ENCODE measurements around the gene NUDT14. TPM values are rescaled to one million over a fixed set of nuclear protein-coding genes. Genes with fewer than 3 reads are reported as not detected.

The NUDT14 gene
- total RNA-seq, 2 donors from 2014 or later, result 43.4 to 59.5 TPM

DNA sequence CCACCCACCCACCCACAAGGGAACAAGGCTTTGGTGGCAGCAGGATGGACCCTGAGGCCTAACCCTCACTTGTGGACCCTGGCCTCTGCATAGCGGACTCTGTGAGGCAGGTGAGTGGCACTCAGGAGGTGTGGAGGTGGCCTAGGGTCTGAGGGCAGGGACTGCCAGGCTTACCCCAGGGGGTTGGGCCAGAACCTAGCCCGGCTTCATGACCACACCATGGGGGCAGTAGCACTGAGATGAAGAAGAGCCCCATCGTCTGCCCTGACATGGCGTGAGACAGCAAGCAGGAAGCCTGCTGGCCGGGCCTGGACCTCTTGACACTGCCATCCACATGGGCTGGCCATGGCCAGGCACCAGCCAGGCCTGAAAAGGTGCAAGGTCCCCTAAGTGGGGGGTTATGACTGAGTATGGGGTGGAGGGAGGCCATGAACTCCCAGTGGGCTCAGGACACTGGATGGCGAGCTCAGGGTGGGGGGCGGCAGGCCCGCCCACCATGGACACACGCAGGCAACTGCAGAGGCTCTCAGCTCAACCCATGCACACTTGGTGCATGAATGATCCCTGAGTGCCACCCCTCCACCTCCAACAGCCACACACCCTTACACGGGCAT, 41.8 kb downstream of the NUDT14 start:
- peaks cover 18% of the 10 kb centered on the region for H3K36me3 Mint-ChIP-seq (ENCODE audit: low read depth)
- DNase-seq, result peak; percentile 29
- Histone ChIP-seq H3K27ac (ENCODE audit: low read depth, low read length) (no peak overlapping the region), H3K4me3 (ENCODE audit: low read length) (no peak overlapping the region), H3K4me1 (ENCODE audit: control insufficient read depth, insufficient read depth, low read length) (no peaks in the 10 kb centered on the region), H3K27me3 (ENCODE audit: control insufficient read depth, insufficient read depth, low read length, poor library complexity, severe bottlenecking) (no peaks in the 10 kb centered on the region), H3K9me3 (ENCODE audit: control insufficient read depth, low read length) (peaks cover 7% of the 10 kb centered on the region), H3K9ac (ENCODE audit: extremely low read depth, low read length, poor library complexity, severe bottlenecking) (no peak overlapping the region), H3K36me3 (ENCODE audit: control insufficient read depth, insufficient read depth, low read length) (no peaks in the 10 kb centered on the region)
- H3K27me3 Mint-ChIP-seq (ENCODE audit: insufficient read depth), result no peaks in the 10 kb centered on the region
- H3K4me1 Mint-ChIP-seq, result no peaks in the 10 kb centered on the region
- no peak overlapping the region for H3K27ac Mint-ChIP-seq
- H3K4me3 Mint-ChIP-seq, result no peak overlapping the region
- 74 to 81% methylated on average over 9 to 10 of the region's 10 CpGs for WGBS, 2 experiments (ENCODE audit: insufficient coverage in 1 of 2, insufficient read length in 1 of 2)
- peaks cover 16% of the 10 kb centered on the region for H3K9me3 Mint-ChIP-seq
- TF ChIP-seq, protein P1, sequence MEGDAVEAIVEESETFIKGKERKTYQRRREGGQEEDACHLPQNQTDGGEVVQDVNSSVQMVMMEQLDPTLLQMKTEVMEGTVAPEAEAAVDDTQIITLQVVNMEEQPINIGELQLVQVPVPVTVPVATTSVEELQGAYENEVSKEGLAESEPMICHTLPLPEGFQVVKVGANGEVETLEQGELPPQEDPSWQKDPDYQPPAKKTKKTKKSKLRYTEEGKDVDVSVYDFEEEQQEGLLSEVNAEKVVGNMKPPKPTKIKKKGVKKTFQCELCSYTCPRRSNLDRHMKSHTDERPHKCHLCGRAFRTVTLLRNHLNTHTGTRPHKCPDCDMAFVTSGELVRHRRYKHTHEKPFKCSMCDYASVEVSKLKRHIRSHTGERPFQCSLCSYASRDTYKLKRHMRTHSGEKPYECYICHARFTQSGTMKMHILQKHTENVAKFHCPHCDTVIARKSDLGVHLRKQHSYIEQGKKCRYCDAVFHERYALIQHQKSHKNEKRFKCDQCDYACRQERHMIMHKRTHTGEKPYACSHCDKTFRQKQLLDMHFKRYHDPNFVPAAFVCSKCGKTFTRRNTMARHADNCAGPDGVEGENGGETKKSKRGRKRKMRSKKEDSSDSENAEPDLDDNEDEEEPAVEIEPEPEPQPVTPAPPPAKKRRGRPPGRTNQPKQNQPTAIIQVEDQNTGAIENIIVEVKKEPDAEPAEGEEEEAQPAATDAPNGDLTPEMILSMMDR (conservative IDR thresholded peaks at IDR 0.05), result no peak

DNA sequence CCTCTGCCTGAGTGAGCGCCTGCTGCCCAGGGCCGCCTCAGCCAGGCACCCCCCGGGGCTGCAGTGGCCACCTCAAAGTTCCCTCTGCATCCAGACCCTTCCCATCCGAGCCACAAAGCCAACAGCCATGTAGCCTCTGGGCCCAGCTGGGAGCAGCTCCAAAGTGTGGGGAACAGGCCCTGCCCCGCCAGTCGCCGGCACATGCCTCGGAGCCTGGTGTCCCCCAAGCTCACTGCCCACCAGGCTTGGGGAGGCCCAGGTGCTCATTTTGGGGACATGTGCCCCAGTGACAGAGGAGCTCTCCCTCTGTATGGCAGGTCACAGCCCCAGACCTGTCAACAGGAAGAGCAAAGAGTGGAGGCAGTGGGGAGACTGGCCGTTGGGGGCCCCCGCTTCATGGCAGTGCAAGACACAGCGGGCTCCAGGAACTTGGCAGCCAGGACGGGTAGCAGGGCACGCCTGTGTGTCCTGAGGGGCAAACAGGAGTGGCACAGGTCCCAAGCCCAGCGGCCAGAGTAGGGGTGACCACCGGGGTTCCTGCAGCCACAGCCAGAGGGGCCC, 42.5 kb downstream of the NUDT14 start:
- H3K4me1 ChIP-seq (ENCODE audit: control insufficient read depth, insufficient read depth, low read length), result no peaks in the 10 kb centered on the region
- no peak overlapping the region for H3K4me3 Mint-ChIP-seq
- no peaks in the 10 kb centered on the region for H3K27me3 ChIP-seq (ENCODE audit: control insufficient read depth, insufficient read depth, low read length, poor library complexity, severe bottlenecking)
- no peaks in the 10 kb centered on the region for H3K4me1 Mint-ChIP-seq
- no peak for DNase-seq
- H3K9me3 Mint-ChIP-seq, result peaks cover 16% of the 10 kb centered on the region
- H3K27ac Mint-ChIP-seq, result no peak overlapping the region
- no peak overlapping the region for H3K4me3 ChIP-seq (ENCODE audit: low read length)
- WGBS, 2 experiments (ENCODE audit: insufficient coverage in 1 of 2, insufficient read length in 1 of 2), result 94 to 100% methylated on average over 5 to 15 of the region's 15 CpGs
- peaks cover 7% of the 10 kb centered on the region for H3K9me3 ChIP-seq (ENCODE audit: control insufficient read depth, low read length)
- H3K27me3 Mint-ChIP-seq (ENCODE audit: insufficient read depth), result no peaks in the 10 kb centered on the region
- no peak overlapping the region for H3K27ac ChIP-seq (ENCODE audit: low read depth, low read length)
- no peaks in the 10 kb centered on the region for H3K36me3 ChIP-seq (ENCODE audit: control insufficient read depth, insufficient read depth, low read length)
- H3K36me3 Mint-ChIP-seq (ENCODE audit: low read depth), result peaks cover 18% of the 10 kb centered on the region
- no peak overlapping the region for H3K9ac ChIP-seq (ENCODE audit: extremely low read depth, low read length, poor library complexity, severe bottlenecking)
- TF ChIP-seq, protein P1 (conservative IDR thresholded peaks at IDR 0.05), result no peak

DNA sequence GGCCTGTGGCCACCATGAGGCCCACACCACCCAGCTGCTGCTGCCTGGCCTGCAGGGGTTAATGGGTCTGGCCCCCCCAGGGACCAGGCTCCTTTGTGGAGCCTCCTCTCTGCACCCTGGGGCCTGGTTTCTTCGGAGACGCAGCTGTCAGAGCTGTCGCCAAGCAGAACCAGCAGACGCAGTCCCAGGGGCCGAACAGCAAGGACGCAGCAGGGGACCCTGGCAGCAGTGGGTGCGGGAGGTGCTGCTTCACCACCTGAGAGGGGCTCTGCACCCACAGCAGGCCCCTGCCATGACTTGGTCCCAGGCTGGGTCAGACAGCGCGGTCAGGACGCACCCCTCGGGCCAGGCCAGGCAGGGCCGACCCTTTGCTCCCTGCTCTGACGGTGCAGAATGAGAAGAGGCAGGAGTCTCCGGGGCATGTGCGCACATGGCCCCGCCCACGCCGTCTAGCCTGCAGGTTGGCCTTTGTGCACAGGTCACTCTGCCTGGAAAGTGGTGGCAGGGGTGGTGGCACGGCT, 43.0 kb downstream of the NUDT14 start:
- no peak overlapping the region for H3K4me3 Mint-ChIP-seq
- no peaks in the 10 kb centered on the region for H3K27me3 Mint-ChIP-seq (ENCODE audit: insufficient read depth)
- no peaks in the 10 kb centered on the region for H3K36me3 ChIP-seq (ENCODE audit: control insufficient read depth, insufficient read depth, low read length)
- DNase-seq, result peak; percentile 42
- H3K9me3 Mint-ChIP-seq, result peaks cover 16% of the 10 kb centered on the region
- H3K9me3 ChIP-seq (ENCODE audit: control insufficient read depth, low read length), result peaks cover 7% of the 10 kb centered on the region
- no peak overlapping the region for H3K27ac ChIP-seq (ENCODE audit: low read depth, low read length)
- H3K27me3 ChIP-seq (ENCODE audit: control insufficient read depth, insufficient read depth, low read length, poor library complexity, severe bottlenecking), result no peaks in the 10 kb centered on the region
- no peaks in the 10 kb centered on the region for H3K4me1 ChIP-seq (ENCODE audit: control insufficient read depth, insufficient read depth, low read length)
- TF ChIP-seq, protein P1 (conservative IDR thresholded peaks at IDR 0.05), result no peak
- no peak overlapping the region for H3K4me3 ChIP-seq (ENCODE audit: low read length)
- peaks cover 18% of the 10 kb centered on the region for H3K36me3 Mint-ChIP-seq (ENCODE audit: low read depth)
- no peak overlapping the region for H3K9ac ChIP-seq (ENCODE audit: extremely low read depth, low read length, poor library complexity, severe bottlenecking)
- no peaks in the 10 kb centered on the region for H3K4me1 Mint-ChIP-seq
- 96% methylated on average over 19 of the region's 19 CpGs; no CpG with 5 or more reads in 1 of the 2 experiments for WGBS, 2 experiments (ENCODE audit: insufficient coverage in 1 of 2, insufficient read length in 1 of 2)
- H3K27ac Mint-ChIP-seq, result no peak overlapping the region
